Fibroblast of lung (primary cell): Measurements from ENCODE around the gene CLCN7. TPM values are rescaled to one million over a fixed set of nuclear protein-coding genes. Genes with fewer than 3 reads are reported as not detected.
A peak's percentile ranks its signal among the peaks of the same experiment; 100 is the strongest.

ENCODE experiments used
- DNase-seq, 2 donors: peaks; one replicate each; pipeline versions ENCODE4 v3.0.0 to v3.0.0-alpha.2; 2010; ENCODE audit warnings: low read depth in 2 of 2
- H2AFZ ChIP-seq: 2 replicates; pipeline ENCODE4 v1.5.1; 2012; ENCODE audit warnings: low read length, control low read depth, inconsistent platforms
- H3K27ac ChIP-seq: 2 replicates; pipeline ENCODE4 v1.5.1; 2011; ENCODE audit warnings: low read length, control low read depth; ENCODE audit not compliant: insufficient read depth
- H3K27me3 ChIP-seq: 2 replicates; pipeline ENCODE4 v1.5.1; 2011; ENCODE audit warnings: mild to moderate bottlenecking, low read length; ENCODE audit not compliant: control insufficient read depth, insufficient read depth
- H3K36me3 ChIP-seq: 2 replicates; pipeline ENCODE4 v1.5.1; 2011; ENCODE audit warnings: low read length; ENCODE audit not compliant: control insufficient read depth, insufficient read depth
- H3K4me1 ChIP-seq: 2 replicates; pipeline ENCODE4 v1.5.1; 2011; ENCODE audit warnings: low read length; ENCODE audit not compliant: control insufficient read depth, insufficient read depth; ENCODE audit errors: extremely low read depth
- H3K4me2 ChIP-seq: 2 replicates; pipeline ENCODE4 v1.5.1; 2011; ENCODE audit warnings: low read length, control low read depth; ENCODE audit not compliant: insufficient read depth; ENCODE audit errors: extremely low read depth
- H3K4me3 ChIP-seq, 4 experiments: fragments of 200-600 bp in 1 of 4; sonication (generic) in 1 of 4; replicated peaks in 1 of 4; 2 replicates each; pipeline ENCODE4 v1.5.1; 2011 to 2016; ENCODE audit warnings: low read length in 4 of 4, low read depth in 3 of 4, mild to moderate bottlenecking in 3 of 4, control low read depth in 2 of 4, inconsistent platforms in 1 of 4, mixed read lengths in 1 of 4; ENCODE audit not compliant: insufficient read depth in 1 of 4; ENCODE audit errors: control extremely low read depth in 1 of 4
- H3K79me2 ChIP-seq: 2 replicates; pipeline ENCODE4 v1.5.1; 2012; ENCODE audit warnings: mild to moderate bottlenecking, low read length, inconsistent platforms; ENCODE audit not compliant: control insufficient read depth, insufficient read depth
- H3K9ac ChIP-seq: 2 replicates; pipeline ENCODE4 v1.5.1; 2011; ENCODE audit warnings: mild to moderate bottlenecking, low read length, control low read depth; ENCODE audit not compliant: insufficient read depth
- H3K9me3 ChIP-seq: 2 replicates; pipeline ENCODE4 v1.5.1; 2012; ENCODE audit warnings: low read depth, low read length; ENCODE audit not compliant: control insufficient read depth, insufficient read depth
- H4K20me1 ChIP-seq: 2 replicates; pipeline ENCODE4 v1.5.1; 2011; ENCODE audit warnings: low read length; ENCODE audit not compliant: control insufficient read depth, insufficient read depth; ENCODE audit errors: extremely low read depth
- EZH2 ChIP-seq: IDR thresholded peaks from 2 replicates; pipeline ENCODE4 v1.5.1; 2012; ENCODE audit warnings: low read length, control low read depth, mild to moderate bottlenecking; ENCODE audit errors: missing control alignments
- polyA plus RNA-seq, 2 donors: library from polyadenylated mRNA; depleted of rRNA in 1 of 2; stranded (reverse) in 1 of 2; unstranded in 1 of 2; fragments of >200 nt; gene quantifications; 2 replicates each; pipeline ENCODE4 v1.2.1, GENCODE V29; 2011 to 2012; ENCODE audit warnings: missing spikeins in 1 of 2
- total RNA-seq: library from RNA; depleted of rRNA; stranded (reverse); fragments of >200 nt; gene quantifications from 2 replicates; pipeline ENCODE4 v1.2.1, GENCODE V29; 2014
- TF ChIP-seq, protein P1 (sequence below), 2 donors: IDR thresholded peaks in 1 of 2; conservative IDR thresholded peaks in 1 of 2; 1 replicate in 1 of 2; 2 replicates in 1 of 2; pipeline ENCODE4 v1.5.1; 2011 to 2012; ENCODE audit warnings: low read length in 2 of 2, control low read depth in 1 of 2, inconsistent platforms in 1 of 2, low read depth in 1 of 2, mild to moderate bottlenecking in 1 of 2

Gene CLCN7
- total and polyA plus RNA-seq, 2 donors (not counting 1 experiment from before 2014, with no cell fraction given) = 25.0 to 83.4 TPM

- Histone ChIP-seq H3K36me3 (no peaks in the 10 kb centered on the region), H3K4me1 (peaks cover 5% of the 10 kb centered on the region), H3K27me3 (no peaks in the 10 kb centered on the region), H3K79me2 (no peaks in the 10 kb centered on the region), H3K4me3 (peak overlapping the region in 3 of 4 experiments; percentile 27 to 71 (median 40)), H4K20me1 (no peaks in the 10 kb centered on the region), H3K4me2 (peak overlapping the region; percentile 44), H2AFZ (no peak overlapping the region), H3K9ac (no peak overlapping the region), H3K27ac (peak overlapping the region; percentile 54), H3K9me3 (no peaks in the 10 kb centered on the region)
- TF ChIP-seq, protein P1, sequence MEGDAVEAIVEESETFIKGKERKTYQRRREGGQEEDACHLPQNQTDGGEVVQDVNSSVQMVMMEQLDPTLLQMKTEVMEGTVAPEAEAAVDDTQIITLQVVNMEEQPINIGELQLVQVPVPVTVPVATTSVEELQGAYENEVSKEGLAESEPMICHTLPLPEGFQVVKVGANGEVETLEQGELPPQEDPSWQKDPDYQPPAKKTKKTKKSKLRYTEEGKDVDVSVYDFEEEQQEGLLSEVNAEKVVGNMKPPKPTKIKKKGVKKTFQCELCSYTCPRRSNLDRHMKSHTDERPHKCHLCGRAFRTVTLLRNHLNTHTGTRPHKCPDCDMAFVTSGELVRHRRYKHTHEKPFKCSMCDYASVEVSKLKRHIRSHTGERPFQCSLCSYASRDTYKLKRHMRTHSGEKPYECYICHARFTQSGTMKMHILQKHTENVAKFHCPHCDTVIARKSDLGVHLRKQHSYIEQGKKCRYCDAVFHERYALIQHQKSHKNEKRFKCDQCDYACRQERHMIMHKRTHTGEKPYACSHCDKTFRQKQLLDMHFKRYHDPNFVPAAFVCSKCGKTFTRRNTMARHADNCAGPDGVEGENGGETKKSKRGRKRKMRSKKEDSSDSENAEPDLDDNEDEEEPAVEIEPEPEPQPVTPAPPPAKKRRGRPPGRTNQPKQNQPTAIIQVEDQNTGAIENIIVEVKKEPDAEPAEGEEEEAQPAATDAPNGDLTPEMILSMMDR (conservative IDR thresholded peaks at IDR 0.05 in 1 of 2, IDR thresholded peaks at IDR 0.05 in 1 of 2; ENCODE audit: low read depth in 1 of 2, low read length in 2 of 2) = no peak
- no peak for TF ChIP-seq EZH2
- DNase-seq = peak; percentile 44
These were observed 67.1 kb downstream of the CLCN7 start for GRCh38 chr16:1407753-1408152.

DNA sequence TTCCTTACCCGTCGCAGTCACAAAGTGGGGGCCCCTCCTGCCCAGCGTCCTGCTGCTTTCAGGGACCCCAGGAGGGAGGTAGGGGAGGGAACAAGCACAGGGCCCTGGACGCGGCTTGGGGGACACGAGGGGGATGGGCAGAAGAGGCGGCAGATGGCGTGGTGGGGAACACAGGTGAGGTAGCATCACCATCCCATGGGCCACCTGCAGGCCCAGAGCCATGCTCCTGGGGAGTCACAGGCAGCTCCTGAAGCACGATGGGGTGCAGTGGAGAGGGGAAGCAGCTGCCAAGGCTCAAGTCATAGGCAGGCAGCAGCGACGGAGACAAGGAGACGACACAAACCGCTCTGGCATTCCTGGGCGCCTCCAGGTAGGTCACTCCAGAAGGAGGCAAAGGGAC, 71.1 kb downstream of the CLCN7 start:
- no peak overlapping the region for H3K9ac ChIP-seq
- no peaks in the 10 kb centered on the region for H4K20me1 ChIP-seq
- peaks cover 5% of the 10 kb centered on the region for H3K4me1 ChIP-seq
- DNase-seq = no peak
- TF ChIP-seq, protein P1 (conservative IDR thresholded peaks at IDR 0.05 in 1 of 2, IDR thresholded peaks at IDR 0.05 in 1 of 2; ENCODE audit: low read depth in 1 of 2, low read length in 2 of 2) = no peak
- no peaks in the 10 kb centered on the region for H3K79me2 ChIP-seq
- H3K36me3 ChIP-seq = peaks cover 3% of the 10 kb centered on the region
- H3K4me3 ChIP-seq = no peak overlapping the region
- no peak overlapping the region for H2AFZ ChIP-seq
- no peak overlapping the region for H3K27ac ChIP-seq
- H3K9me3 ChIP-seq = no peaks in the 10 kb centered on the region
- no peak overlapping the region for H3K4me2 ChIP-seq
- no peaks in the 10 kb centered on the region for H3K27me3 ChIP-seq

GRCh38 chr16:1403036-1403435, 71.8 kb downstream of the CLCN7 start:
- H3K79me2 ChIP-seq = no peaks in the 10 kb centered on the region
- no peak for DNase-seq
- no peak overlapping the region for H3K4me2 ChIP-seq
- H3K9me3 ChIP-seq = no peaks in the 10 kb centered on the region
- TF ChIP-seq EZH2 = no peak
- TF ChIP-seq, protein P1 (conservative IDR thresholded peaks at IDR 0.05 in 1 of 2, IDR thresholded peaks at IDR 0.05 in 1 of 2; ENCODE audit: low read depth in 1 of 2, low read length in 2 of 2) = no peak
- no peaks in the 10 kb centered on the region for H4K20me1 ChIP-seq
- no peak overlapping the region for H3K4me3 ChIP-seq
- H3K27me3 ChIP-seq = no peaks in the 10 kb centered on the region
- no peak overlapping the region for H3K27ac ChIP-seq
- H3K36me3 ChIP-seq = peaks cover 3% of the 10 kb centered on the region
- no peaks in the 10 kb centered on the region for H3K4me1 ChIP-seq
- no peak overlapping the region for H3K9ac ChIP-seq
- no peak overlapping the region for H2AFZ ChIP-seq
